K562 (cell line): ENCODE results near the gene OPTN. TPM values are rescaled to one million over a fixed set of nuclear protein-coding genes. Genes with fewer than 3 reads are reported as not detected.
"Not testable (repeated sequence)": the region's sequence is repeated elsewhere in the genome, so short reads cannot be mapped to it uniquely, and the experiment has no call there.

Experiments
- ATAC-seq: fragments of 200-7000 bp; cut with Tn5 transposase; 3 replicates; pipeline ENCODE4 v1.9.1; 2020; ENCODE audit warnings: moderate library complexity
- BruUV-seq: library from RNA; stranded (reverse); fragments of 400-500 nt; replicated peaks from 2 replicates; lab custom pipeline; 2021; lab: Mats Ljungman, UMichigan
- CTCF ChIA-PET: fragments of 300-600 bp; formaldehyde crosslinking; extraction: SDS; loops from one replicate; lab custom pipeline; 2021; ENCODE audit warnings: low intra/inter-chr PET ratio; lab: Yijun Ruan, JAX
- POLR2A ChIA-PET: fragments of 300-600, 350-650 bp; sonication (Branson Sonifier 250); formaldehyde crosslinking; extraction: SDS; loops from one replicate; lab custom pipeline; 2021; ENCODE audit warnings: antibody characterized with exemption, inconsistent platforms; lab: Yijun Ruan, JAX
- DNase-seq, 4 experiments: peaks; one replicate each; pipeline versions ENCODE4 v3.0.0 to v3.0.0-alpha.2; 2011 to 2018; ENCODE audit warnings: low spot score in 3 of 4, mixed read lengths in 3 of 4; ENCODE audit errors: extremely low read depth in 1 of 4
- FAIRE-seq: peaks from 2 replicates; lab custom pipeline; 2011; peaks lifted over from hg19 to GRCh38; lab: Jason Lieb, UNC
- H2AFZ ChIP-seq: 2 replicates; pipeline ENCODE4 v1.6.0; 2011; ENCODE audit warnings: low read depth, low read length, control low read depth, inconsistent platforms
- H3K27ac ChIP-seq: fragments of 200-600 bp; 3 replicates; pipeline ENCODE4 v1.8.0; 2011; ENCODE audit warnings: low read depth, mild to moderate bottlenecking, control low read depth, inconsistent platforms, low read length, moderate library complexity, mixed read lengths; ENCODE audit errors: extremely low read depth
- H3K27me3 ChIP-seq, 2 experiments: fragments of 300-600 bp in 1 of 2; 2 replicates in 1 of 2; 3 replicates in 1 of 2; pipeline versions ENCODE4 v1.6.0 to v1.8.0; 2011; ENCODE audit warnings: inconsistent platforms in 2 of 2, low read length in 2 of 2, mild to moderate bottlenecking in 1 of 2, mixed read lengths in 1 of 2, moderate library complexity in 1 of 2; ENCODE audit not compliant: control insufficient read depth in 2 of 2, insufficient read depth in 2 of 2
- H3K36me3 ChIP-seq: fragments of 300-600 bp; 3 replicates; pipeline ENCODE4 v1.8.0; 2011; ENCODE audit warnings: mild to moderate bottlenecking, low read length, inconsistent platforms; ENCODE audit not compliant: control insufficient read depth, insufficient read depth
- H3K4me1 ChIP-seq, 2 experiments: fragments of 200-600 bp in 1 of 2; replicated peaks in 1 of 2; 2 replicates in 1 of 2; 3 replicates in 1 of 2; pipeline versions ENCODE4 v1.5.1 to v1.8.0; 2011; ENCODE audit warnings: inconsistent platforms in 2 of 2, low read length in 2 of 2, mild to moderate bottlenecking in 1 of 2, mixed read lengths in 1 of 2, moderate library complexity in 1 of 2; ENCODE audit not compliant: control insufficient read depth in 2 of 2, insufficient read depth in 2 of 2
- H3K4me2 ChIP-seq: 2 replicates; pipeline ENCODE4 v1.6.1; 2011; ENCODE audit warnings: low read length, control low read depth, inconsistent platforms, mixed read lengths; ENCODE audit not compliant: insufficient read depth
- H3K4me3 ChIP-seq: fragments of 200-600 bp; sonication (generic), shearing (Covaris generic); 2 replicates; pipeline ENCODE4 v1.5.1; 2016; ENCODE audit warnings: control low read depth, inconsistent platforms
- H3K79me2 ChIP-seq: fragments of 200-600 bp; 3 replicates; pipeline ENCODE4 v1.8.0; 2011; ENCODE audit warnings: low read length, inconsistent platforms; ENCODE audit not compliant: control insufficient read depth, insufficient read depth
- H3K9ac ChIP-seq, 2 experiments: 2 replicates each; pipeline versions ENCODE4 v1.6.0 to v1.6.1; 2011; ENCODE audit warnings: low read depth in 2 of 2, low read length in 2 of 2, control low read depth in 1 of 2, inconsistent platforms in 1 of 2, mild to moderate bottlenecking in 1 of 2, mixed read lengths in 1 of 2; ENCODE audit not compliant: insufficient read depth in 1 of 2
- H3K9me1 ChIP-seq: one replicate; pipeline ENCODE4 v1.6.0; 2011; ENCODE audit warnings: inconsistent platforms, mild to moderate bottlenecking, low read length, moderate library complexity; ENCODE audit not compliant: control insufficient read depth, insufficient read depth
- H3K9me3 ChIP-seq: replicated peaks from 2 replicates; pipeline ENCODE4 v1.5.1; 2011; ENCODE audit warnings: low read depth, low read length, inconsistent platforms; ENCODE audit not compliant: control insufficient read depth, insufficient read depth
- H4K20me1 ChIP-seq: replicated peaks from 2 replicates; pipeline ENCODE4 v1.6.1; 2011; ENCODE audit warnings: low read length, inconsistent platforms, mixed read lengths; ENCODE audit not compliant: control insufficient read depth, insufficient read depth
- CBX3 ChIP-seq, 2 experiments: IDR thresholded peaks; 1 replicate in 1 of 2; 2 replicates in 1 of 2; pipeline ENCODE4 v1.6.1; 2012; ENCODE audit warnings: inconsistent platforms in 2 of 2, low read length in 2 of 2, borderline replicate concordance in 1 of 2, control low read depth in 1 of 2
- WHSC1 ChIP-seq: IDR thresholded peaks from one replicate; pipeline ENCODE4 v1.6.1; 2012; ENCODE audit warnings: low read length, control low read depth, inconsistent platforms
- ZSCAN32 ChIP-seq: fragments of 450-650 bp; formaldehyde crosslinking; IDR thresholded peaks from 2 replicates; pipeline ENCODE4 v1.4.0; 2020; ENCODE audit warnings: mild to moderate bottlenecking, moderate library complexity
- WGBS: fragments of 100-300 bp; shearing (Covaris generic); methylation state at CpG from one replicate; pipeline ENCODE4 v1.1.6; 2016; ENCODE audit warnings: low coverage, mixed read lengths; ENCODE audit not compliant: insufficient coverage; ENCODE audit errors: missing lambda C conversion rate; 5-methylcytosine and 5-hydroxymethylcytosine counted together
- in situ Hi-C: fragments of 300-500 bp; cut with MboI; formaldehyde crosslinking; loops from 4 replicates; pipeline ENCODE4 v1.15.0; 2018; ENCODE audit warnings: inconsistent platforms, mixed read lengths
- intact Hi-C: fragments of 100-400 bp; cut with micrococcal nuclease; formaldehyde crosslinking; loops from 2 replicates; pipeline ENCODE4 v1.14.2; 2022
- polyA plus RNA-seq, 8 experiments: library from polyadenylated mRNA; depleted of rRNA in 4 of 8; stranded (reverse) in 5 of 8; unstranded in 3 of 8; fragments of >200 nt; fragmentation: Nextera tagmentation in 2 of 8; fragmentation: Illumina TruSeq in 1 of 8; extraction: Ambion mirVana in 2 of 8; extraction: Trizol in 1 of 8; gene quantifications; 2 replicates each; pipeline versions ENCODE4 v1.2.1 to v1.2.3, GENCODE V29; 2011 to 2014; ENCODE audit warnings: inconsistent platforms in 1 of 8, missing spikeins in 1 of 8
- total RNA-seq, 7 experiments: library from RNA; depleted of rRNA in 6 of 7; stranded (reverse); fragments of >200 nt in 6 of 7; fragmentation: Illumina TruSeq in 2 of 7; extraction: Trizol in 2 of 7; gene quantifications; 2 replicates each; pipeline versions ENCODE4 v1.2.1 to v1.2.3, GENCODE V29; 2011 to 2021; ENCODE audit warnings: low replicate concordance in 1 of 7

OPTN gene
- total and polyA plus RNA-seq, 9 of the 15 experiments (the other 6 are each of a cell fraction or from before 2014, with no cell fraction given) = 2.2 to 6.8 (median 5.0) TPM

DNA sequence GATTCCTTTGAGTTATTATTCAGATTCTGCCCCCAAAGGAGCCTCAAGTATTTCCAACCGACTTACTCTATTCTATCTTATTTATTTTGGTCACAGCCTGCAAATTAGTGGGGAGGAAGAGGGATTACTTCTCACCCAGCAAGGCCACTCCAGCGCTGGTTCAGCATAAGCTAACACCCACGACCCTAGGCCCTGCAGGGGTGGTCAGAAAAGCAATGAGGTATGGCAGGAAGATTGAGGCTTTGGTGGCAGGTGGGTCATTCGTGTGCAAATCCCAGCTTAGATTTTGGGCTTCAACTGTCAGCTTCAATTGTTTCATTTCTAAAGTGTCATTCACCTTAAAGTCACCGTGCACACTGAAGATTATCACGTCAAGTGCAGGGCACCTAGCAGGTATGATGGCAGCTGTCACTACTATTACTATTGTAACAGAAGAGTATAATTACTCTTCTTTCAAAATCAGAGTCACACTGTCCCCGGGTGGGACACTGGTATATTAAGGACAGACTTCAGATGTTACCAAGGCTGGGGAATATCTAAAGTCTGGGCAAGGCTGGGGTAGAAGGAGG is 48.8 kb upstream of the OPTN start (continued):
- TF ChIP-seq ZSCAN32 (CRISPR knock-in tag) (no peak), CBX3 (IDR thresholded peaks at IDR 0.05; ENCODE audit: borderline replicate concordance in 1 of 2, low read length in 2 of 2) (no peak), WHSC1 (no peak)

DNA sequence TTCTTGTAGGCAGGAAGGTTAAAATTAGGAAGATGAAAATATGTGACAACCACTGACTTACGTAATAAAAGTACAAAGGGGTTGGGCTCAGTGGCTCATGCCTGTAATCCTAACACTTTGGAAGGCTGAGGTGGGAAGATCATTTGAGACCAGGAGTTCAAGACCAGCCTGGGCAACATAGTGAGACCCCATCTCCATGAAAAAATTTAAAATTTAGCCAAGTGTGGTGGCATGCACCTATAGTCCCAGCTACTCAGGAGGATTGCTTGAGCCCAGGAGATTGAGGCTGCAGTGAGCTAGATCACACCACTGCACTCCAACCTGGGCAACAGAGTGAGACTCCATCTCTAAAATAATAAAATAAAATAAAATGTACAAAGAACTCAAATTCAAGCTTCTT is 46.8 kb upstream of the OPTN start:
- WGBS = 0% methylated on average over 1 of the region's 1 CpG
- H3K9me1 ChIP-seq, CTCF ChIA-PET, DNase-seq, ATAC-seq, H4K20me1 ChIP-seq, H2AFZ ChIP-seq, H3K9ac ChIP-seq, intact Hi-C loops, BruUV-seq, H3K36me3 ChIP-seq, H3K4me3 ChIP-seq, FAIRE-seq, H3K4me2 ChIP-seq, H3K9me3 ChIP-seq, in situ Hi-C loops, H3K27ac ChIP-seq, H3K4me1 ChIP-seq, H3K79me2 ChIP-seq, POLR2A ChIA-PET: not testable (repeated sequence)
- H3K27me3 ChIP-seq = peaks cover 3 to 25% of the 10 kb centered on the region in 2 experiments; a peak in 4 of 5 replicates
